PC-3 (cell line): Measurements from ENCODE around the gene DLG2.

ENCODE experiments used
- EZH2 ChIP-seq: fragments of 300-600 bp; sonication (generic); IDR thresholded peaks from one replicate; pipeline ENCODE4 v1.6.1; 2017; ENCODE audit warnings: antibody characterized with exemption, mild to moderate bottlenecking, low read length; ENCODE audit not compliant: unreplicated experiment
- TF ChIP-seq, protein P1 (sequence below): fragments of 300-600 bp; sonication (generic); conservative IDR thresholded peaks from 2 replicates; pipeline ENCODE4 v1.5.1; 2017; ENCODE audit warnings: antibody characterized with exemption, low read depth, mild to moderate bottlenecking, low read length

DNA sequence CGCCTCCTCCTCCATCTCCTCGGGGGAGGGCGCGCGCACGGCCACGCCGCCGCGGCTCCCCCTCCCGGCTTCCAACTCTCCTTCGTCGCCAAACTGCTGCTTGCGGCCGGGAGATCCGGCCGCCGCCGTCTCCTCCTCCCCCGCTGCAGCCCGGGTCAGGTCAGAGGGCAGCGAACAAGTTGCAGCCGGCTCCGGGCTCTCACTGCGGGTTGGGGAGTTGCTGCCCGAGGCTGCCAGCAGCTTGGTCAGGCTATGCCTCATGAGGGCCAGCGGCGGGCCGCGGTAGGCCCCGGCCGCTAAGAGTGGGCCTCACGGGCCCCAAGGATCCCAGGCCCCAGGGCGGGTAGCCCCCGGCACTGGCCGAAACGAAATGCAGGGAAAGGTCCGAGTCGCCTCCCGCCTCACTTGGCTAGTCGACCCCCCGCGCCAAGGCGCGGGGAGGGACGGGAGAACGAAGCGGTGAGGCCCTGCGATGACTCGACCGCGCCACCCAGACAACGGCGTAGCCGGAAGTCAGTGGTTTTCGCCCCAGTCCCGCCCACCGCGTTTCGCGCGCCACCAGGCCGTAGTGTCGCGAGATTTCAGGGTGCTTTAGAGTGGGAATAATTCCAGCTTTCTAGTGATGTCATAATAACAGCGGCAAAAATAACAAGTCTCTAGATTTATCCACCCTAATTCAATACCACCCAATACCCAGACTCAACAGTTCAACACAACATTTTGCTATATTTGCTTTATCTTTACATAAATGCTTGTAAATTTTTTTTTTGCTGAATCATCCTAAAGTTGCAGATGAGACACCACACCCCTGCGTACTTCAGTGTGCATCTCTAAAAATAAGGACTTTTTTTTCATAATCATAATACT lies 37.7 kb upstream of the DLG2 start, which contains the start of gene CREBZF:
- TF ChIP-seq, protein P1, sequence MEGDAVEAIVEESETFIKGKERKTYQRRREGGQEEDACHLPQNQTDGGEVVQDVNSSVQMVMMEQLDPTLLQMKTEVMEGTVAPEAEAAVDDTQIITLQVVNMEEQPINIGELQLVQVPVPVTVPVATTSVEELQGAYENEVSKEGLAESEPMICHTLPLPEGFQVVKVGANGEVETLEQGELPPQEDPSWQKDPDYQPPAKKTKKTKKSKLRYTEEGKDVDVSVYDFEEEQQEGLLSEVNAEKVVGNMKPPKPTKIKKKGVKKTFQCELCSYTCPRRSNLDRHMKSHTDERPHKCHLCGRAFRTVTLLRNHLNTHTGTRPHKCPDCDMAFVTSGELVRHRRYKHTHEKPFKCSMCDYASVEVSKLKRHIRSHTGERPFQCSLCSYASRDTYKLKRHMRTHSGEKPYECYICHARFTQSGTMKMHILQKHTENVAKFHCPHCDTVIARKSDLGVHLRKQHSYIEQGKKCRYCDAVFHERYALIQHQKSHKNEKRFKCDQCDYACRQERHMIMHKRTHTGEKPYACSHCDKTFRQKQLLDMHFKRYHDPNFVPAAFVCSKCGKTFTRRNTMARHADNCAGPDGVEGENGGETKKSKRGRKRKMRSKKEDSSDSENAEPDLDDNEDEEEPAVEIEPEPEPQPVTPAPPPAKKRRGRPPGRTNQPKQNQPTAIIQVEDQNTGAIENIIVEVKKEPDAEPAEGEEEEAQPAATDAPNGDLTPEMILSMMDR, result no peak
- TF ChIP-seq EZH2, result no peak
